ENCODE results near the gene ZCCHC17.
A peak's percentile ranks its signal among the peaks of the same experiment; 100 is the strongest.

ZCCHC17 gene

GRCh38 chr1:31412732-31413404 lies 116.0 kb downstream of the ZCCHC17 start, which contains the start of gene SERINC2:
TSS of gene SERINC2 (plus strand) at chr1:31413213. CDS start at chr1:31413266, 53 bp downstream.
- DNase-seq (ENCODE audit: extremely low spot score): peak; percentile 81
- TF ChIP-seq FOXA1 (IDR thresholded peaks at IDR 0.05) (no peak), ELF4 (IDR thresholded peaks at IDR 0.05) (no peak), SP1 (IDR thresholded peaks at IDR 0.05) (no peak), BHLHE40 (IDR thresholded peaks at IDR 0.05; ENCODE audit: borderline replicate concordance) (no peak), LEF1 (IDR thresholded peaks at IDR 0.05; ENCODE audit: borderline replicate concordance) (no peak)
- POLR2A ChIA-PET: interaction anchor here (0.9 kb wide), 1 partner anchor 18 kb away, joined by 3 read pairs; no protein-coding TSS in a partner anchor
- CTCF ChIA-PET: interaction anchor here (0.6 kb wide), 1 partner anchor 84 kb away, joined by 3 read pairs; no protein-coding TSS in a partner anchor

- DNase-seq (ENCODE audit: extremely low spot score): peak; percentile 68
- no peak for TF ChIP-seq FOXA1 (IDR thresholded peaks at IDR 0.05)
- TF ChIP-seq L3MBTL2 (conservative IDR thresholded peaks at IDR 0.05): no peak
- no peak for TF ChIP-seq LEF1 (IDR thresholded peaks at IDR 0.05; ENCODE audit: borderline replicate concordance)
- no peak for TF ChIP-seq ZNF384 (IDR thresholded peaks at IDR 0.05)
- TF ChIP-seq ELF4 (IDR thresholded peaks at IDR 0.05): no peak
- no peak for TF ChIP-seq SUZ12 (IDR thresholded peaks at IDR 0.05)
- TF ChIP-seq BHLHE40 (IDR thresholded peaks at IDR 0.05; ENCODE audit: borderline replicate concordance): no peak
- TF ChIP-seq TARDBP (IDR thresholded peaks at IDR 0.05): no peak
- TF ChIP-seq FOXM1 (IDR thresholded peaks at IDR 0.05; ENCODE audit: borderline replicate concordance): no peak
- no peak for TF ChIP-seq NFRKB (IDR thresholded peaks at IDR 0.05)
- no peak for TF ChIP-seq PKNOX1 (IDR thresholded peaks at IDR 0.05)
- TF ChIP-seq HDGF (IDR thresholded peaks at IDR 0.05; ENCODE audit: borderline replicate concordance): no peak
- ChIA-PET POLR2A (no interaction called here), CTCF (interaction anchor here (1.2 to 1.6 kb wide), 2 partner anchors 19 to 136 kb away, joined by 3 read pairs; no protein-coding TSS in a partner anchor)
These were observed 116.7 kb downstream of the ZCCHC17 start for GRCh38 chr1:31413405-31414001.

All from HEK293T (cell line).